GM19438 (cell line): ENCODE results near the gene NT5C2.

Source experiments
- ATAC-seq: cut with Tn5 transposase; IDR thresholded peaks from one replicate; pipeline ENCODE4 v1.9.1; 2021; ENCODE audit warnings: low read depth; ENCODE audit not compliant: unreplicated experiment

The NT5C2 gene

DNA sequence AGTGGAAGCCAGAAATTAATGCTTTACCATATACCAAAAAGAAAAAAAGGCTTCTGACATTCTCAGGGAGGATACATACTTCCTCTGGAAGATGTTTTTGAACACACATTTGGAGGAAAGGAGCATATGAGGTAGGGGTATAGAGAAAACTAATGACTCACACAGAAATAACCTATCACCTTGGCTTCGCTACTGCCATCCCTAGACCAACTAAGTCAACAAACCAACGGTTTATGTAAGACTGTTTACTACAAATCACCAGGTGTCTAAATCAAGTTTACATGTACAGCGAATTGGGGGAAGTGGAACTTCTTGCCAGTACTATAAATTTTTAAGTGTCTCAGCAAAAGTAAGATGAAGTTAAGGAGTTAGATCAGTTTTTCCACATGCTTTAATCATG lies 96.9 kb downstream of the NT5C2 start:
- ATAC-seq: no peak

DNA sequence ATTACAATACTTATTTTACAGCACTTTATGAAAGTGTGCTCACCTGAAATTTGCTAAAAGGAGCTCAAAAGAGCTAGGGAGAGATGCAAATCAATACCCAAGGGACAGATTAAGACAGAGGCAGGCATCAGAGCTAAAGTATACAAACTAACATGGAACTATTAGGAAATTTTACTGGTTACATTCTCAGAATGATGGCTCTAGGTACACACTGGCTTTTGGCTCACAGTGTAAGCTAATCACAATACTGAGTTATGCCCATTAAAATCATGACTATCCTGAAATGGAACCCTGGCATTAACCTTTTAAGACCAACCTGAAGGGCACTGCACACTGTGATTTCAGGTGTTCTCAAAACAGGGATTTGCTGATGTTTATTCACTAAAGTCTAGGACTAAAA lies 98.1 kb downstream of the NT5C2 start:
- ATAC-seq: no peak

DNA sequence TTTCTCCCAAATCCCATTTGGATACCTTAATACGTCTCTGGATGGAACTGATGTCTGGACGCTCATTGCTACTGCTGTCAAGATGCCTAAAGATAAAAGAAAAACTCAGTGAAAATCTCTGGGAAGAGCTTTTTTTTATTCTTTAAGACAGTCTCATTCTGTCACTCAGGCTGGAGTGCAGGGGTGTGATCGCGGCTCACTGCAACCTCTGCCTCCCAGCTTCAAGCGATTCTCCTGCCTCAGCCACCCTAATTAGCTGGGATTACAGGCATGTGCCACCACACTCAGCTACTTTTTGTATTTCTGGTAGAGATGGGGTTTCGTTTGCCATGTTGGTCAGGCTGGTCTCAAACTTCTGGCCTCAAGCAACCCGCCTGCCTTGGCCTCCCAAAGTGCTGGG lies 102.2 kb downstream of the NT5C2 start:
- ATAC-seq: no peak

DNA sequence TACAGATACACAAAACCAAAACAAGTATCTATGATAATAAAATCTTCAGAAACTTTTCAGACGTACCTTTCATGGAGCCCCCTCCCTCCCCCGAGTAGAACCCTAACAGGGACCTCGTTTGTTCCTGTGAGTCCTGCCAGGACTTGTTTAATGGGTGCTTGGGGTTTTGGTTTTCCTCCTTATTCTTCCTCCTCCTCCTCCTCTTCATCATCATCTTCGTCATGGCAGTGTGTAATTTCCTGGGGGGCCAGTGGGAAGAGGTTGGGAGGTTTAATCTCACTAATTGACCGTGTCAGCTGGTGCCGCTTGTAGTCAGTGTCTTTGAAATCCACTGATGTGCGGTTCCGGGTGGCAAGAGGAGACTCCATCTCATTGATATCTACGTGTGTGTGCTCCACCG lies 103.6 kb downstream of the NT5C2 start:
- ATAC-seq: no peak

DNA sequence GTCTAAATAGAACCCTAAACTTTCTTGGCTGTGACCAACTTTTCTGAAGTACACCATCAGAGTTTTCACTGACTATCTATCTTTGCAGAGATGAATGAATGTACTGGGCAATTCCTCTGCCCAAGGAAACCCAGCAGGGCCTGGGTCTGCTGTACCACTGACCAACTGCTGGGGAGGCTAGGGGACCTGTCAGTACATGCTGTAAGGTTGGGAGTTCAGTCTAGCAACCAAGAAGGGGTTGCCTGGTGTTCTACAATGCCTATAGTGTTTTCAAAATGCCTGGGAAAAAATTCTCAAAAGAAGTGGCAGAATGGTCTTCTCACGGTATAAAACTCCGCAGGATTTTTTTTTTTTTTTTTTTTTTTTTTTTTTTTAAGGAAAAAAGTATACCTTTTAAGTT lies 106.3 kb downstream of the NT5C2 start:
- ATAC-seq: no peak

DNA sequence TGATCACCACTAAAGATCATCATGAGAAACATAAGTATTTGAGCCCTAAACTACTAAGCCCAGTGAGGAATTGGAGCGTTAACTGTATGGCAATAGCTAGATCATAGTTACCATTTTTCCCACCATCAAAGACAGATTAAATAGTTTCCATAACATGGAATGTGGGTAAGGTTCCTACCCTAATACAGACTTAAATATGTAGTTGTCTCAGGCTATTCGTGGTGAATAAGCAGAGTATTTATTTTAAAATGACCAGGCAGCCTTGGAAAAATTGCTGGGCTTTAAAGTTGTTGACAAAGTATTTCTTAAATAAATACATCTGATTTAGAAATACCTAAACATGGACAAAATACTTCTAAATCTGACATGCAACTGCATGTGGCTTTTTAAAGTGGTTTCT lies 106.8 kb downstream of the NT5C2 start:
- no peak for ATAC-seq

DNA sequence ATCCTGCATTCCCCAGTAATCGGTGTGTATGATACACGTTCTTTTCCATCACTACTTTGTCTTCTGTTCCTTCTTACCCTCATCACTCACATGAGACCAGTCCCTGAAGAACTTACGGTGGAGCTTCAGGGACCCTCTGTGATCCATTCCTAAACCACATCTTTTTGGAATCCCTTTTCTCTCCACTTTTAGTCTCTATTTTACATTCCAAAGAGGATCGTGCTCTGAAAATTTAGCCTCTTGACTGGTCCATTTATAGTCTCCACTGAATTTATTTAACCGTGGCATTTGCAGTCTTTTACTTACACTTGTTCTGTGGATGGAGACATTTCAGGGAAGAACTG lies 109.1 kb downstream of the NT5C2 start:
- ATAC-seq: no peak

DNA sequence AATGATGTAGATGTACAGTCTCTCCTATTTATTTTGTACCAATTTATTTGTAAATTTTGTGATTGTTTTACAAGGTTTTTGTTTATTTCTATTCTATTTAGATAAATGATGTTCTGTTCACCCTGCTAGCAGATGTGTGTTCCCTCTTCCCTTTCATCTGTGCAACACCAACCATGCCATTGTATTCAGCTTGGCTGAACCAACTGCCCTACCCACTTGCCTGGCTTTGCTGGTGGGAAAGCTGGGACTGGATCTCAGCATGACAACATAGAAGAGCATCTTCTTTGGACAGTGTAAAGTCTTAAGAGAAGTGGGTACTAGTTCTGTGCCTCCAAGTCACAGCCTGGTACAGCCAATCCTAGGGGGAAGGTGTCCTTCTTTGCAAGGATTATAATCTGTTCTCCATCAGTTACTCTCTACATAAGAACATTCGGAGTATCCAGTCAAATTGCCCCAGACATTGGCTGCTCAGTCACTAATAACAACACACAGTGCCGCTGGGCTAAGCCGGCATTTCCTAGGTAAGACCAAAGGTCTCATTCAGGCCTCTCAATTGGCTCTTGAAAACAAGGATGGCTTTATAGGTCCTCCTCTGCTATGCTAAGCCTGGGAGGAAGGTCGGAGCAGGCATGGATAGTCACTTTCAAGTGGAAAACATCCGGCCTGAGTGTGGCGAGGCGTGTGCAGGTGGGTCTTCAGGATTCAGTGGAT lies 109.7 kb downstream of the NT5C2 start:
- ATAC-seq: no peak

DNA sequence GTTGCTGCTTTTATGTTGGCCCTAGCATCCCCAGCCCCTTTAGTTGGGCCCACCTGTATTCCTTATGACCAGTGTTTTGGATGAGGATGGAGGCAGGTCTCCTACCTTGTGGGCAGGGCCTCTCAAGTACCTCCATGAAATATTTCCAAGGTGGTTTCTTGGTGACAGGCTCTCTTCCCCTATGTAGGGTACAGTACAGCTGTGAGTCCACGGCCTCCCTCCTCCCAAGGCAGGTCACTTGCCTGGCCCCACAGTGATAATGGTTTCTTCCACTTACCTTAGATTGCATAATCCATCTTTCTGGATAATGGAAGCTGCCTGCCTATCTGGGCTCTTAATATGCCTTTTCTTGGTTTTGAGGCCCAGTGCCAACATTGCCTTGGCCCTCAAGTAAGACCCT lies 110.4 kb downstream of the NT5C2 start:
- no peak for ATAC-seq

DNA sequence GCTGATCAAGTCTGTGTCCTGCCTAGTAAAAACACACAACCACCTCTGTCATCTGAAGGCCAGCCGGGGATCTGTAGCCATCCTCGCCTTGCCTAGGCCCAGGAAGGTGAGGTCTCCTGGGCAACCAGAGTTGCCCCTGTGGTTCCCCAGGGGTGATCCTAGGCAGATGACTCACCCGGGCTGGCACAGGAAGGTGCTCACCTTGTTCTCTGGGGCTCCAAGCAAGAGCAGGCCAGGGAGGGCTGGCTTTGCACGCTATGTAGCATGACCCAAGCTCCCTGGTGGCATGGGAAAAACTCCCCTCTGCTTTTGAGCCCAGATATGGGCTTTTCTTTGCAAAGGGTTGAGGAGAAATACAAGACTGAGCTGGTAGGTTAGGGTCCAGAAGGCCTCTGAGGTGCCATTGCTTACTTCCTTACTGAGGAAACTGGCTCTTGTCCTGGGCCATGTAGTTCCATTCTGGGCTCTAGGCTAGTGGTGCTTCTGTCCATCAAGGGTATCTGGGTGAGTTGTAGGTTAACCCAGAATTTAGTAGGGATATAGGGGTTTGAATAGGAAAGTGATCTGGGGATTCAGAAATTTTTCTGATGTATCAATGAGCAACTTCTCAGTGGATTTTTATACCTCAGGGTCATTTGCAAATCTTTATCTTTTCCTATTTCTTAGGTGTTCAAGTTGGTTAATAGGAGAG lies 112.0 kb downstream of the NT5C2 start:
- no peak for ATAC-seq

DNA sequence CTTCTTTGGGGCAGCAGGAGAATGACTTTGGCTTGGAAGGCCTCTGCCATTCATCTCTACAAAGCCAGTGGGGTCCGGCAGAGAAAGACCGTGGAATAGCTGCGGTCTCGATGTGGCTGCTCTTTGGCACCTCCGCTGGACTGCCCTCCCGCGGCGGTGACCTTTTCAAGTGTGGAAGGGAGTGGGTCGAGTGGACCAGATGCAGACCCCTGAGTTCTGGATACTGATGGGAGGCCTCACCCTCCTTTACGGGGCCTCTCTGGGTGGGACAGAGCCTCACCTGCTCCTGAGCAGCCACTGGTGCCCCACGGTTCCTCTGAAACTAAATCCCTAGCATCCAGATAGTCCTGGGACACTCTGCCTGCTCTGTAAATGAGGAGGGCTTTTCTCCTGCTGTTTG lies 113.1 kb downstream of the NT5C2 start:
- ATAC-seq: no peak

DNA sequence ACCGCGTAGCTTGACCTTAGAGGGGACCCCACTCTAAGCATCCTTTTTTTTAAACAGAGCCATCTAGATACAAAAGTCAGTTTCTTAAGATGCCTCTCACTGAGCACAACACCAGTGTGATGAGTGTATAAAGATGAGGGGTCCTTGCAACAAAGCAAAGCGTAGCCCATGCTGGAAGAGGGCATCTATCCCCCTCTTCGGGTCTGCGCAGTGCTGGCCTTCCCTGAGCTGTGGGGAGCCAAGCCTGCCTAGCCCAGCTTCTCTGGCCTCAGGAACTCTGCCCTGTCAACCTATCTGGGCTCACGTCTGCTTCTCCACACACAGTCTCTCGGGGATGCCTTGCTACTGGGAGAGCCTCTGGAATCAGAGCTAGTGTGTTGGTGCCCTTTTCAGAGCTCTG lies 114.0 kb downstream of the NT5C2 start:
- ATAC-seq: no peak

DNA sequence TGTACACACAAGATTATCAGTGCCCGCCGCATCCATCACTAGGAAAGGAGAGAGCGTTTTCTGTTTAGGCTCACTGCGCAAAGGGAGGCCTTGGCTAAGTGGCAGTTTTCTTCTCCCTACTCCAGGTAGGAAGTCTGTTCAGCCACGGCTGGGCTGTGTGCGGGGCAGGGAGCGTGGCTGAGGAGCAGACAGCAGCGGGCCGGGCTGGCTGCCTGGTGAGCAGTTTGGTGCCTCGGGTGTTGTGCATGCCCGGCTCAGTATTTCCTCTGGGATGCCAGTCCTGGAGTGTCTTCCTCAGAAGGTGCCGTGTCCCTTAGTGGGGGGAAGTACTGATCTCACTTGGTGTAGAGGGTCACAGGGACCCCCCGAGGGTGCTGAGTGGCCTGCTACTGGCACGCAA lies 114.4 kb downstream of the NT5C2 start:
- ATAC-seq: no peak

DNA sequence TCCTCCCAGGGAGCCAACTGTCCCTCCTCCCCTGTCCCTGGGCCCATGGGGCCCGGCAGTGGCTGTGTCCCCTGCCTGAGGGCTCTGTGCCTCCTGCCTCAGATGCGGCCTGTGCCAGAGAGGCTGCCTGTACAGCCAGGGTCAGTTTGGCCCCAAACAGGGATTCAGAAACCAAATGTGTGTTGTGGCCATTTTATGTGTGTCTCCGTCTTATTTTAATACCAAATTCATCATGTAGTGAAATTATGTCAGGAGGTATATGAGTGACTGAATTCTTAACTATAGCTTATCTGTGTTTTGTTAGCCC lies 114.8 kb downstream of the NT5C2 start:
- ATAC-seq: no peak

DNA sequence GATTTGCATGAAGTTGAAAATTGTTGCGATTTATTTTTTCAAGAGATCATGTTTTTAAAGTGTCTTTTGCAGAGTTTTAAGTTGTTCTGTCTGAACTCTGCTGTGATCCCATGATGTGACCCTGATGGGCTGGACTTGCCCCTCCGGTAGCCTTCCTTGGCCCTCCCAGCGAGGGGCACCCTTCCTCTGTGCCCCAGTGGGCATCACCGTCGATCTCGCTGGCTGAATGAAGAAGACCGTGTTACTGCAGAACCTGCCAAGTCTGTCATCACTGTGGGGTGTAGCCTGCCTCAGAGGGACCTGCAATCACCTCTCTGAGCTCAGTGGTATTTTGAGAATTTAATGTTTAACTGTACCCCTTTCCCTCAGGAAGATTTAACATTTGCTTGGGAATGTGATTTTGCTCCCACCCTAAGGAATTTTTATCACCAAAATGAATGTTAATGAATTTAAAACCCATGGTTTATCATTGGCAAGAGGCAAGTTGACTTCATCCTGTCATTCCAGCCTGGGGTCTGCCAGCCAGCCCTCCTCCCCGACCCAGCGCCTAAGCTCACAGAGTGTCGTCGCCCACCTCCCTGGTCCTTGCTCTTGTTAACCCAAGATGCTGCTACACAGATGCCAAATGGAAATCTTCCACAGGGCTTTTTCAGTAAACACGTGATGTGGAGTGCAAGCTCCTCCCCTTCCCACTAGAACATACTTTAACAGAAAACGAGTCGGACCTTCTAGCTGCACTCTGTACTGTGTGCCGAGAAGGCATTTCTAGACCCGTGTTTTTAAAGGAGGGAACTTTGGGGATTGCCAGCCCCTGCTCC lies 115.4 kb downstream of the NT5C2 start:
- ATAC-seq: no peak

DNA sequence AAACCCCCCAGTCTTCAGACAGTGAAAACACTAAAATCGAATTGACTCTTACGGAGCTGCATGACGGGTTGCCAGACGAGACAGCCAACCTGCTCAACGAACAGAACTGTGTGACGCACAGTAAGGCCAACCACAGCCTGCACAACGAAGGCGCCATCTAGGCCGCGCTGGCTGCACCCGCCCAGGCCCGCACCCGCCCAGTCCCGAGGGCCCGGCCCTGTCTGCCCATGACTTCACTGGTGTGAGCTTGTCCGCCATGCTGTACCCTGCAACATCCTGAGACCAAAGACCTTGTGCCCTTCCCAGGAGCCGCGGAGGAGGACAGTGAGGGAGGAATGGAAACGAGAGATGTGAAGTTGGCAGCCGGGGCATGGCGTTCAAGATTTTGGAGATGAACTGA lies 116.1 kb downstream of the NT5C2 start:
- ATAC-seq: no peak

DNA sequence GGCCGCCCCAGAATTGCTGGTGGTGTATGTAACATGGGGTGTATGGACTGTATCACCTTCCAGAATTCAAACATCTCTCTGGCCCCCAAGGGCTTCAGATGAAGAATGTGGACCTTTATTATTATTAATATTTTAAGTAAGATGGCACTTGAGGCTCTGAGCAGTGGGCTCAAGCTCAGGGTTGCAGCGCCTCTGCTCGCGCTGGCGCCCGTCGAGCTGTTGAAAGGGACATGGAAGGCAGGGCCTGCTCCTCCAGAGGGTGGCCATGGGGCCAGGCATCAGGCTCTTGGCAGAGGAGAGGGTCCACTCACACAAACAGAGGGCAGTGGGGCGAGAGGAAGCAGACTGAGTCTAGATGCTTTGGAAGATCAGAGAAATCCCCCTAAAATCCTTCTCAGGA lies 120.2 kb downstream of the NT5C2 start:
- no peak for ATAC-seq

DNA sequence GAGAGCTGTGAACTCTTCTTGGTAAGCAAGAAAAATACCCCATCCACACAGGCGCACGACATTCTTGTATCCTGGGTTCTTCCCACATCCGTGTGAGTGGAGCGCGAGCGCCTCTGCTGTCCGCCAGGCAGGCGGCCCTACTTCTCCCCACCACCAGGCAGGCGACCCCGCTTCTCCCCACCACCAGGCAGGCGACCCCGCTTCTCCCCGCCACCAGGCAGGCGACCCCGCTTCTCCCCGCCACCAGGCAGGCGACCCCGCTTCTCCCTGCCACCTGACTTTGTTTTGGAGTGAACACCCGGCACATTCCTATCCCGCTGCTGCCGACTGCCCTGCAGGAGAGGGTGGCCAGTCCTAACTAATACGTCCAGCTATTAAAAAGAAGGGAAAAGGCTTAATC lies 120.8 kb downstream of the NT5C2 start:
- no peak for ATAC-seq

DNA sequence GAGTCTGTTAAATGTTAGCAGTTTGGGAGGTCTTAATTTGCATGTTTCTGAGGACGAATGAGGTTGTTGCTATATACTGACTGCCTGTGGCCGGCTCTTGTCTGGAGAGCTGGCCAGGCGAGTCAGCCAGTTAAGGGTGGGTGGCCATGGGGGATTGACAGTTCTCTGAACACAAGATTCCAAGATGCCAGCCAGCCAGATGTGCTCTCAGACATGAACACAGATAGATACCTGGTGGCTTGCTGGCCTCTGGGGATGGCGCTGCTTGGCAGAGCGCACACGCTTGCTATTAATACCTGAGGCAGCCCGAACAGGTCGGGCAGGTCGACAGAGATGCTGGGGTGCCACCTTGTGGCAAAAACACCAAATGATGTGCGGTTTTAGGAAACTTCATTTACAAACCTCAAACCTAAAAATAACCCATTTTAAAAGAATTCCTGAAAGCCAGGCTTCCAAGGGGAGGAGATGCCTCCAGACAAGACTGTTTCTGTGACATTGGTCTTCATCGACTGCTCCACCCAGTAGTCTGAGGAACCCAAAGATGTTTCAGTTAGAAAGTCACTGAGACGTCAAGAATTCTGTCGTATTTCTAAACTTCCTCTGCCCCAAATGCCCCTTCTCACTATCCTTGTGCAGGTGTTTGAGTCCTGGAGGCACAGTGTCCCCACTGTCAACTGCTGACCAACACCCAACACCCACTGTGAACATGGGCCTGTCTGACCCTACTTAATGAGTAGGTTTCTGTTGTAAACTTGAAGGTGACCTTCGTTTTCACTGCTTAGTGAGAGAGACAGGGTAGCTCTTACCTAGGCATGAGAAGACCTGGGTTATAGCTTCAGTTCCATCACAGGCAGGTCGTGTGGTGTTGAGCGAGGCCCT lies 123.4 kb downstream of the NT5C2 start:
- ATAC-seq: no peak

DNA sequence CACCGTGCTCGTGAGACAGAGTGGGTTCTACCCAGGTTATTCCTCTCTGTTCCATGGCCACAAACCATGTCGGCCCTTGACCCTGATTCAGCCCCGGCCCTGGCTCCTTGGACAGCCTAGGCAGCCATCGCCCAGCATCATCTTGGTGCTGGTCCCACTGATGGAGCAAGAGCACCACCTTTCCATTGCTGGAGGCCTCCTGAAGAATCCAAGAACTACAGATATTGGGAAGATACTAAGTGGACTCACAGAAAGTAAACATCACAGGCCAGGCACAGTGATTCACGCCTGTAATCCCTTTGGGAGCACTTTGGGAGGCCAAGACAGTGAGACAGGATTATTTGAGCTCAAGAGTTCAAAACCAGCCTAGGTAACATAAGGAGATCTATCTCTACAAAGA lies 125.1 kb downstream of the NT5C2 start:
- no peak for ATAC-seq

DNA sequence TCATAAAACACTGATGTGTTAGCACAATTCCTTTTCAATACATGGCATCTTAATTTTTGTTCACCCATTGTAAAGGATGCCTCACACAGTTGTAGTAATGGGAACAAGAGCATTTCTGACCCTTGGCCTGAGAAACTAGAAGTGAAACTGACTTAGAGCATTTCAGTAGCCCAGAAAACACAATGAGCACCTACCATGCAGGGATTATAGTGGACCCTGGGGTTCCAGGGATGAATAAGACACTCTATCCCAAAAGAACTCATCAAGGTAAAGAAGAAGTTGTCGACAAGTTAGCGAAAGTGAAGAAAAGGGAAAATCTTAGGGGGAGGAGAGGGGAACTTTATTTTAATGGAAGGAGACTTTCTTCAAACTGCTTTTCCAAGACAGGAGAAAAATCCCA lies 125.6 kb downstream of the NT5C2 start:
- no peak for ATAC-seq
